Spleen (tissue), 11 donors: ENCODE results near the gene DUSP22. TPM values are rescaled to one million over a fixed set of nuclear protein-coding genes. Genes with fewer than 3 reads are reported as not detected.

Experiments used
- DNase-seq: peaks from one replicate; pipeline ENCODE4 v3.0.0-alpha.2; 2020
- H3K27ac ChIP-seq, 8 donors: fragments of 200-600 bp; sonication (generic) in 7 of 8; 1 replicate in 4 of 8; 2 replicates in 4 of 8; pipeline versions ENCODE4 v1.5.0 to v1.8.0; 2016 to 2021; ENCODE audit warnings: inconsistent platforms in 4 of 8, mild to moderate bottlenecking in 4 of 8, moderate library complexity in 1 of 8
- H3K27me3 ChIP-seq, 7 donors: fragments of 200-600 bp; sonication (generic) in 6 of 7; replicated peaks in 1 of 7; 1 replicate in 4 of 7; 2 replicates in 3 of 7; pipeline versions ENCODE4 v1.5.0 to v1.8.0; 2016 to 2021; ENCODE audit warnings: inconsistent platforms in 3 of 7, mild to moderate bottlenecking in 1 of 7
- H3K36me3 ChIP-seq, 6 donors: fragments of 200-600 bp; sonication (generic) in 5 of 6; 1 replicate in 4 of 6; 2 replicates in 2 of 6; pipeline versions ENCODE4 v1.5.0 to v1.8.0; 2016 to 2021; ENCODE audit warnings: inconsistent platforms in 2 of 6
- H3K4me1 ChIP-seq, 6 donors: fragments of 200-600 bp; sonication (generic) in 5 of 6; 1 replicate in 3 of 6; 2 replicates in 3 of 6; pipeline versions ENCODE4 v1.5.0 to v1.8.0; 2016 to 2021; ENCODE audit warnings: inconsistent platforms in 3 of 6
- H3K4me3 ChIP-seq, 8 donors: fragments of 200-600 bp; sonication (generic) in 7 of 8; 1 replicate in 4 of 8; 2 replicates in 4 of 8; pipeline versions ENCODE4 v1.5.0 to v1.8.0; 2016 to 2021; ENCODE audit warnings: inconsistent platforms in 4 of 8, mild to moderate bottlenecking in 4 of 8, moderate library complexity in 2 of 8
- H3K9me3 ChIP-seq, 8 donors: fragments of 200-600 bp; sonication (generic) in 7 of 8; 1 replicate in 4 of 8; 2 replicates in 4 of 8; pipeline versions ENCODE4 v1.5.0 to v1.8.0; 2016 to 2021; ENCODE audit warnings: inconsistent platforms in 4 of 8
- CTCF ChIP-seq, 11 experiments: fragments of 200-600 bp in 7 of 11; fragments of 450-650 bp in 4 of 11; sonication (generic) in 4 of 11; IDR thresholded peaks in 8 of 11; conservative IDR thresholded peaks in 3 of 11; 1 replicate in 7 of 11; 2 replicates in 4 of 11; pipeline versions ENCODE4 v1.4.0 to v1.8.0; 2016 to 2021; ENCODE audit warnings: antibody characterized with exemption in 11 of 11, inconsistent platforms in 4 of 11, mild to moderate bottlenecking in 1 of 11
- POLR2A ChIP-seq, 3 donors: fragments of 450-650 bp; IDR thresholded peaks; one replicate each; pipeline ENCODE4 v1.5.1; 2017; ENCODE audit warnings: antibody characterized with exemption in 3 of 3, mild to moderate bottlenecking in 1 of 3
- POLR2AphosphoS5 ChIP-seq, 3 donors: sonication (generic); formaldehyde crosslinking; IDR thresholded peaks; one replicate each; pipeline ENCODE4 v1.5.1; 2017; ENCODE audit warnings: antibody characterized with exemption in 3 of 3
- WGBS, 5 donors: extraction: QIAGEN DNeasy Blood & Tissue Kit in 3 of 5; methylation state at CpG; one replicate each; pipeline versions ENCODE4 v1.1.5 to v1.1.7; 2013 to 2018; 5-methylcytosine and 5-hydroxymethylcytosine counted together
- intact Hi-C: fragments of 100-400 bp; cut with DNase I; formaldehyde crosslinking; loops from one replicate; pipeline ENCODE4 v1.15.0; 2023; ENCODE audit warnings: low total_unique reads
- polyA plus RNA-seq, 3 donors: library from polyadenylated mRNA; stranded (reverse); fragments of 200-250 nt; gene quantifications; one replicate each; pipeline ENCODE4 v1.2.1, GENCODE V29; 2013
- total RNA-seq, 7 donors: library from RNA; depleted of rRNA in 3 of 7; stranded (reverse); fragments of >200 nt in 3 of 7; fragmentation: NEBNext Ultra II Directional in 4 of 7; extraction: Animal tissue kit (Norgen Biotek cat#: 25700) in 4 of 7; gene quantifications; one replicate each; pipeline versions ENCODE4 v1.1.0 to v1.2.1, GENCODE V29; 2016 to 2021
- donor health status: healthy with polysubstance abuse.
- donor health status: DM: no; HTN: no; CAD: no; lungs with moderate emphysema.
- donor health status: DM: no; HTN: no; CAD: no.
- donor health status: Bipolar disorder and iron deficiency.
- donor health status: healthy.
- donor health status: DM: no; HTN: no; CAD: no.
- donor health status: DM: yes; HTN: yes; CAD: no.

The DUSP22 gene
- total and polyA plus RNA-seq, 10 donors = 41.2 to 120 (median 69.4) TPM

DNA sequence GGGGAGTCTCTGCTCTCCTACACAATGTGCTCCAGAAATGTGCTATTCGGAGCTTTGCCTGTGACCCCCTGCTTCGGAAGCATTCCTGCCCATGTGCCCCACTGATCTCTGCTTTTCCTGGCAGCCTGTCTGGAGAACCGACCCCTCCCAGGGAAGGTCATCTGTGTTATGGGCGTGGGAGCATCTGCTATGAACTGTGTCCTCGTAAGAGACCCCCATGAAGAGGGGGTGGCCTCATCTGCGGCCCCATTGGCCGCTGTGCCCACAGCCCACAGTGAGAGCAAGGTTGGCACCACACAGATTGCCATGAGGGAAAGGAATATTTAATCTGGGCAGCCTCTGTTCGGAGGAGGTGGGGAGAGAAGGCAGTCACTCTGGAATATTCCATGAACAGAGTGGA, 66.6 kb downstream of the DUSP22 start:
- 79 to 88% (median 81%) methylated on average over 8 of the region's 8 CpGs for WGBS, 5 donors
- Histone ChIP-seq H3K27ac (peak overlapping the region in 1 of 8 donors; percentile 20), H3K4me3 (no peak overlapping the region), H3K36me3 (no peaks in the 10 kb centered on the region), H3K27me3 (no peaks in the 10 kb centered on the region), H3K4me1 (peaks cover 0 to 49% (median 32%) of the 10 kb centered on the region in 6 donors), H3K9me3 (peaks cover 0 to 14% (median 10%) of the 10 kb centered on the region in 8 donors)
- intact Hi-C loops = no loop called here
- TF ChIP-seq CTCF (IDR thresholded peaks at IDR 0.05 in 8 of 11, conservative IDR thresholded peaks at IDR 0.05 in 3 of 11) = no peak
- TF ChIP-seq POLR2AphosphoS5 (IDR thresholded peaks at IDR 0.05) = no peak
- no peak for TF ChIP-seq POLR2A (IDR thresholded peaks at IDR 0.05)
- no peak for DNase-seq

- H3K9me3 ChIP-seq = peaks cover 0 to 20% (median 16%) of the 10 kb centered on the region in 8 donors
- no peaks in the 10 kb centered on the region for H3K36me3 ChIP-seq
- H3K27me3 ChIP-seq = no peaks in the 10 kb centered on the region
- H3K27ac ChIP-seq = peak overlapping the region in 1 of 8 donors; percentile 20
- WGBS, 5 donors = 75 to 90% (median 82%) methylated on average over 20 of the region's 20 CpGs
- peaks cover 0 to 49% (median 32%) of the 10 kb centered on the region in 6 donors for H3K4me1 ChIP-seq
- TF ChIP-seq POLR2AphosphoS5 (IDR thresholded peaks at IDR 0.05) = peak in 1 of 3 donors; percentile 53
- no peak for TF ChIP-seq POLR2A (IDR thresholded peaks at IDR 0.05)
- intact Hi-C loops = no loop called here
- H3K4me3 ChIP-seq = no peak overlapping the region
- DNase-seq = peak; percentile 83
These were observed 67.2 kb downstream of the DUSP22 start for GRCh38 chr6:359261-360035.

- peak; percentile 24 for DNase-seq
- 69 to 88% (median 81%) methylated on average over 5 of the region's 5 CpGs for WGBS, 5 donors
- Histone ChIP-seq H3K27ac (no peak overlapping the region), H3K9me3 (peaks cover 0 to 21% (median 17%) of the 10 kb centered on the region in 8 donors), H3K36me3 (no peaks in the 10 kb centered on the region), H3K4me1 (peaks cover 0 to 46% (median 29%) of the 10 kb centered on the region in 6 donors), H3K27me3 (no peaks in the 10 kb centered on the region), H3K4me3 (no peak overlapping the region)
- TF ChIP-seq POLR2AphosphoS5 (IDR thresholded peaks at IDR 0.05) (no peak), CTCF (IDR thresholded peaks at IDR 0.05 in 8 of 11, conservative IDR thresholded peaks at IDR 0.05 in 3 of 11) (no peak), POLR2A (IDR thresholded peaks at IDR 0.05) (no peak)
- intact Hi-C loops = no loop called here
These were observed 68.1 kb downstream of the DUSP22 start for GRCh38 chr6:360349-360748.

- Histone ChIP-seq H3K4me1 (peaks cover 0 to 41% (median 24%) of the 10 kb centered on the region in 6 donors), H3K9me3 (peaks cover 0 to 21% (median 17%) of the 10 kb centered on the region in 8 donors), H3K36me3 (no peaks in the 10 kb centered on the region), H3K27me3 (no peaks in the 10 kb centered on the region), H3K27ac (peak overlapping the region in 1 of 8 donors; percentile 0), H3K4me3 (no peak overlapping the region)
- TF ChIP-seq POLR2AphosphoS5 (IDR thresholded peaks at IDR 0.05) = no peak
- peak; percentile 78 for DNase-seq
- 76 to 80% (median 78%) methylated on average over 19 of the region's 19 CpGs for WGBS, 5 donors
- intact Hi-C loops = no loop called here
These were observed 68.6 kb downstream of the DUSP22 start for GRCh38 chr6:360764-361373.
